ENCODE data around the gene THADA. TPM values are rescaled to one million over a fixed set of nuclear protein-coding genes. Genes with fewer than 3 reads are reported as not detected.
"Not testable (repeated sequence)": the region's sequence is repeated elsewhere in the genome, so short reads cannot be mapped to it uniquely, and the experiment has no call there.

THADA gene
- total RNA-seq, 2 donors from 2014 or later, result 39.5 to 46.3 TPM

DNA sequence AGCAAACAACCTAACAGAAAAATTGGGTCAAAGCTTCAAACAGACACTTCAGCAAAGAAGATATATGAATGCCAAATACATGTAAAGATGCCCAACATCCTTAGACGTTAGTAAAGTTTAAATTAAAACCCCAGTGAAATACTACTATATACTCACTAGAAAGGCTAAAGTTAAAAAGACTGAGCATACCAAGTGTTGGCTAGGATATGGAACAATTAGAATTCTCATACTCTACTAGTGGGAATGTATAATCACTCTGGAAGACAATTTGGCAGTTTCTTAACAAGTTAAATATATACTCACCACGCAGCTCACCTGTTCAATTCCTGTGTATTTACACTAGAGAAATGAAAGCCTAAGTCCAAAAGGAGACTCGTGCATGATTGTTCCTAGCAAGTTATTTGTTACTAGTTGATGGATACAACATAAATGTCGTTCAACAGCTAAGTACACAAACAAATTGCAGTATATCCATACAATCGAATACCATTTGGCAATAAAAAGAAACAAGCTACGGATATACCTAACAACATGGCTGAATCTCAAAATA is 185.7 kb downstream of the THADA start:
- no peak overlapping the region for H3K27ac Mint-ChIP-seq
- no peaks in the 10 kb centered on the region for H3K9me3 Mint-ChIP-seq
- no peaks in the 10 kb centered on the region for H3K27me3 Mint-ChIP-seq (ENCODE audit: low read depth)
- no peak overlapping the region for H3K4me3 Mint-ChIP-seq
- DNase-seq (no peak), ATAC-seq (replicated peaks in 1 of 2) (no peak)
- no peaks in the 10 kb centered on the region for H3K36me3 Mint-ChIP-seq (ENCODE audit: insufficient read depth in 2 of 2)
- H3K4me1 Mint-ChIP-seq (ENCODE audit: low read depth), result peaks cover 4% of the 10 kb centered on the region

DNA sequence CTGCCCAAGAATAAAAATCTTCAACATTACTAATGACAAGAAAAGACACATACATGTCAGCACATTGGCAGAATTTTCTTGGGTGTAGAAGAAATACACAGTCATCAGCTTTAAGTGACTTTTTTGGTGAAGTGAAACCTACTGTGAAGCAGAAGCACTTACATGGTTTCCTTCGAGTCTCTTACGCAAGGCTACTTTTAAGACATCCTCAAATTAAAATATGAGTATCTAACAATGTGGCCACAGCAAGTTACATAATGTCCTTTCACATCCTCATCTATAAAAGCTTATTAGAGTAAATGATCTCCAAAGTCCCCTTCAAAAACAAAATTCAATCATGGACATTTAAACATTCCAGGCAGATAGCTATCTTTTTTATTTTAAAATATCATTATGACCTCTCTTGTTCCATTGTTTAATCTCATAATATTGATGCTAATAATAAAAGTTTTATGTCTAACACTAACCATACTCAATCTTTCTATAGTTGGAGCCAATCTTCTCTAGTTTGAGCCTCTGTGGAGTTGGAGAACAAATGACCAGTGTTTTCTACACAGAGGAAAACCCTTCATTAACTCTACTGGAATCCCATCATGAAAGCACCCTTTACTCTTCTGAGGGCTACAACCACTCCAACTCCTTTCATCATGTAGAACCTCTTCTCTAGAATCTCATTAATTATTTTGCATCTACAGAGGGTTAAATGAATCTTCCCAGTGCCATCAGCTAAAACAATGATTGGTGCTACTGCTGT is 187.3 kb downstream of the THADA start:
- Mint-ChIP-seq H3K36me3 (ENCODE audit: insufficient read depth in 2 of 2) (no peaks in the 10 kb centered on the region), H3K9me3 (no peaks in the 10 kb centered on the region), H3K27ac (no peak overlapping the region), H3K4me1 (ENCODE audit: low read depth) (peaks cover 15% of the 10 kb centered on the region), H3K4me3 (no peak overlapping the region), H3K27me3 (ENCODE audit: low read depth) (no peaks in the 10 kb centered on the region)
- DNase-seq, result no peak
- no peak for ATAC-seq (replicated peaks in 1 of 2)

DNA sequence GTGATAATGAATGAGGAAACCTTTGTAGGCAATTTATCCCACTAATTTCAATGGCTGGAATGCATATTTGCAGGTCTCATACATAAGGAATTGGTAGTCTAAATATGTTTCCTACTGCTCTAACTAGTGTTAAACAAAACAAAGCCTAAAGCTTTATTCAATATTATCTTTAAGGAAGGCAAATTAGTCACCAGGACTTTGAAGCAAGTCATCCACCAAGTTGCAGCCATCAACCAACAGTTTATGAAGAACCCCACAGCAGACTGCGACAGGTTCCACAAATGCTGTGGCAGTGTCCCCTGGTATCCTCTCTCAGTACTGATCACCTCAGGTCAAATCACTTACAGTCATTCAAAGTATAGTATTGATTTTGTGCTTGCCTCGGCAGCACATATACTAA is 187.9 kb downstream of the THADA start:
- H3K27me3 Mint-ChIP-seq (ENCODE audit: low read depth), result no peaks in the 10 kb centered on the region
- no peaks in the 10 kb centered on the region for H3K9me3 Mint-ChIP-seq
- ATAC-seq (replicated peaks in 1 of 2) (no peak), DNase-seq (no peak)
- no peak overlapping the region for H3K4me3 Mint-ChIP-seq
- no peak overlapping the region for H3K27ac Mint-ChIP-seq
- H3K36me3 Mint-ChIP-seq (ENCODE audit: insufficient read depth in 2 of 2), result no peaks in the 10 kb centered on the region
- H3K4me1 Mint-ChIP-seq (ENCODE audit: low read depth), result peaks cover 20% of the 10 kb centered on the region

DNA sequence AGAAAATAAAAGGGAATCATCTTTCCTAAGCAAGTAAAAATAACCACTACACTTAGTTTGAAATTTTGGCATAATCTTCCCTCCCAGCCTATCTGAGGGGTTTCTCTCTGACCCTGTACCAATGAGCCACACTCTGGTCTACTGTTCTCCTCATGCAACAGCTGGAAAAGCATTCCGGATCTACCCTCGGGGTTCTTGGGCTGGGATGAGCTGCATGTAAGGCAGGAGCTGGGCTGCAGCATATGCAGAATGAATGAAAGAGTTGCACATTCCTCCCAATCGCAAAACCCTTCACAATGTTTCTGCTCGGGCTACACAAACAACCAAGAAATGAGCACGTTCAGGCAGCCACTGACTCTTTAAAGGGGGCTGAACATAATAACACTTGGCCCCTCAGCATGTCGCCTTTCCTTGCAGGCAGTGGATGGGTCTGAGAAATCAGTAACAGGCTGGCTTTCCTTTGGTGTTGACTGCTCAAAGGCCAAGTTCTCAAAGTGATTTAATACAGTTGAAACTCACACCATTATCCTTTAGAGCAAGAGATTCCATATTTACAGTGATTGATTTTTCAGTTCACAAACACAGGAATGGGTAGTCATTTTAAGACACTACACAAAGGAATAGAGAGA is 189.1 kb downstream of the THADA start:
- no peaks in the 10 kb centered on the region for H3K9me3 Mint-ChIP-seq
- no peaks in the 10 kb centered on the region for H3K36me3 Mint-ChIP-seq (ENCODE audit: insufficient read depth in 2 of 2)
- no peak overlapping the region for H3K27ac Mint-ChIP-seq
- no peaks in the 10 kb centered on the region for H3K27me3 Mint-ChIP-seq (ENCODE audit: low read depth)
- peaks cover 32% of the 10 kb centered on the region for H3K4me1 Mint-ChIP-seq (ENCODE audit: low read depth)
- ATAC-seq (replicated peaks in 1 of 2) (no peak), DNase-seq (no peak)
- no peak overlapping the region for H3K4me3 Mint-ChIP-seq

DNA sequence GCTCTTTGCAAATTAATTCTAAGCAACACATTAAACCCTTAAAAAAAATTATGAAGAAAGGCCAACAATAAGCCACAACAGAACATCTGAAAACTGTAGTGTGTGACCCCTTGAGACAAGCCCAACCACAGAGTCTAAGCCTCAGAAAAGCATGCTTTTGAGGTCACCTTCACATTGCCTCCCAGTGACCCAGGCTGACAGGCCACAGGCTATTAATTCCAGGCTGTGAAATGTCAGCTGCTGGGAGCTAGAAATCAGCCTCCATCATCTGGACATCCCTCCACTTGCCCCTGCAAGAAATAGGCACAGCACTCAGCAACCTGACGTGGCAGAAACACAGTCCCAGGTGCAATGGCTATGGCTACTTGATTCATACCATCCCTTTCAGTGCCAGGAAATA is 190.0 kb downstream of the THADA start:
- no peaks in the 10 kb centered on the region for H3K9me3 Mint-ChIP-seq
- peaks cover 41% of the 10 kb centered on the region for H3K4me1 Mint-ChIP-seq (ENCODE audit: low read depth)
- H3K36me3 Mint-ChIP-seq (ENCODE audit: insufficient read depth in 2 of 2), result no peaks in the 10 kb centered on the region
- ATAC-seq (replicated peaks in 1 of 2) (no peak), DNase-seq (no peak)
- no peaks in the 10 kb centered on the region for H3K27me3 Mint-ChIP-seq (ENCODE audit: low read depth)
- no peak overlapping the region for H3K4me3 Mint-ChIP-seq
- H3K27ac Mint-ChIP-seq, result no peak overlapping the region

DNA sequence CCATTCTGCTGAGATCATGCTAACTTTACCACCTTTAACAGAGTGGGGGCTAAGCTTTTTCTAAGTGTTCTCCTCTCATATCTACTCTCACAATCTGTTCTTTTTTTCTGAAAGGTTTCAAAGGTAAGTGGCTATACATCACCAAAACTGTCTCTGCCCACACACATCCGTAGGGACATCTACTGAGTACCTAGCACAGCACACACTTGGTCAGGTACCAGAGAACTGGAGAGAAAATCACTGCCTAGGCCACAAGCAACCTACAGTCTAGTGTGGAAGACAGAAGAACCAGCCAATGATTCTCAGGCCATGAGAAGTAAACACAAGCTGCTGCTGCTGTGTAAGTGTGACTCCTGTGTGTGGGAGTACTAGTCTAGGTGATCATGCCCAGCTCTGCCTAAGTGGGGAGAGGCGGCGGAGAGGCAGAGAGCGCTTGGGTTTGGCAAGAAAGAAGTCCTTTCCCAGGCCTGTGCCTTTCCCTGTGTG is 193.3 kb downstream of the THADA start:
- ATAC-seq (replicated peaks in 1 of 2) (peak; percentile 67 to 68), DNase-seq (peak in 1 of 2 donors; percentile 18)
- Mint-ChIP-seq H3K27me3 (ENCODE audit: low read depth) (no peaks in the 10 kb centered on the region), H3K4me1 (ENCODE audit: low read depth) (peaks cover 38% of the 10 kb centered on the region), H3K27ac (no peak overlapping the region), H3K4me3 (peak overlapping the region; percentile 33 to 56), H3K9me3 (no peaks in the 10 kb centered on the region), H3K36me3 (ENCODE audit: insufficient read depth in 2 of 2) (peaks cover 3 to 5% of the 10 kb centered on the region in 2 donors)

DNA sequence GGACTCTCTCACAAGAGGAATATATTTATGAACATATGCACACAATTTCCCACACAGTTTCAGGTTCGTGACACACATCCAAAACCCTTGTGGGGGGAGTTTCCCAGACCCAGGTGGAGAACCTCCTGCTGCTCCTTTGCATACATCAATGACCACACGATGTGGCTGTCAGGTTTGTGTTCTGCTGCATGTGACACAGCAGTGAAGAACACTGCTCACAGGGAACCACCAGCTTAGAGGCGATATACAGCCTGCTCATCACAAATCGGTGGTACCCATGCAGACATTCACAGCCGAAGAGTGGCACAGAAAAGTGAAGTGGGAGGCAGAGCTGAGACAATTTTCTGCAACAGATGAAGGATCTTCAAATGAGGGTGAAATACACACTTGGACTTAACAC is 193.8 kb downstream of the THADA start:
- Mint-ChIP-seq H3K27me3 (ENCODE audit: low read depth) (no peaks in the 10 kb centered on the region), H3K4me3 (peak overlapping the region; percentile 38 to 56), H3K36me3 (ENCODE audit: insufficient read depth in 2 of 2) (peaks cover 4 to 8% of the 10 kb centered on the region in 2 donors), H3K4me1 (ENCODE audit: low read depth) (peaks cover 38% of the 10 kb centered on the region), H3K27ac (no peak overlapping the region), H3K9me3 (no peaks in the 10 kb centered on the region)
- ATAC-seq (replicated peaks in 1 of 2) (peak; percentile 92 to 93), DNase-seq (peak; percentile 47 to 64)

DNA sequence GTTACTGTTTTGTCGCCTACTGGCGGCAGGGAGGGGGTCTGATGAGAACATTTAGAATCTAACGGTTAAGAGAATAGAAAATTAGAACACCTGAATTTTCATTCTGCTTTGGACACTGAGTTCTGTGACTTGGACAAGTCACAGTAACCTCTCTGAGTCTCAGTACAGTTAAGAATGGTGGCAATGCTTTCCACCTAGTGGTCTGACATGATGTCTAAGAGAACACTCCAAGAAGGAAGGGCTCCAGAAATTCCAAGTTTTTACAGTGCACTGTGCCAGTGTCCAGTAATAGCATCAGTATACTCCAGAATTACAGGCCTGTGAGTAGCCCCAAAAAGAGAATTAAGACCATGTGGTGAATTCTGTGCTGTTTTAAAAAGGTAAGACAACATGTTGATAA is 195.3 kb downstream of the THADA start:
- Mint-ChIP-seq H3K4me1 (ENCODE audit: low read depth) (peaks cover 38% of the 10 kb centered on the region), H3K4me3 (no peak overlapping the region), H3K9me3 (no peaks in the 10 kb centered on the region), H3K27me3 (ENCODE audit: low read depth) (no peaks in the 10 kb centered on the region), H3K27ac (no peak overlapping the region), H3K36me3 (ENCODE audit: insufficient read depth in 2 of 2) (peaks cover 4 to 10% of the 10 kb centered on the region in 2 donors)
- no peak for DNase-seq
- no peak for ATAC-seq (replicated peaks in 1 of 2)

DNA sequence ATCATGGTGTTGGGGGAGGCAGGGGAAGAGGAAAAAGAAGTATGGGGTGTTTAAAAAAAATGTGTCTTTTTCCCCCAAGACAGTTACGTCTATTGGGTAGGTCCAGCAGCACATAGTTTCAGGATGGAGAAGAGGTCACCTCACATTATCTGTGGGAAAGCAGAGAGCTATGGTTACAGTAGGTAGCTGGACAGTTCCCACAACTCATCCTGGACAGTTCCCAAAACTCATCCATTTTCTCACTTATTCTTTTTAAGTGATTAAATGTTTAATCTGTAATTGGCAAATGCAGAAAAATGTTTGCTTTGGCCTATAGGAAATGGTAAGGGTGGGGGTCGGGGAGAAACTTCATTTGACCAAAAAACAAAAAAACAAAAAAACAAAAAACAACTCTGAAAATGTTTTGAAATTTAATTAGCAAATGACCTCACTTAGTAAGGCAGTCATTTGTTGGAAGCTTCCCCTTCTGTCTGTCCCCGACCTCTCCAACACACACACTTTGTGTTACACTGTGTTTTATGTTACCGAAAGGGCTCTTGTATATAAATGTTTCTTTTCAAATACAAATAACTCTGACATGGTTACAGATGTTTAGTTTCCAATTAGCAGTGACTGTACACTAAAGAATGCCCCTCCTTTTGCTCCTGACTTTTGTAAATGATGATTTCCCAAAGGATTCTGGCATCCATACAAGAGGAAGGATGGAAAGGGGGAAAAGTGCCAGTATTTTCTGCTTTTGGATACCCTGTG is 196.1 kb downstream of the THADA start:
- H3K9me3 Mint-ChIP-seq, result no peaks in the 10 kb centered on the region
- ATAC-seq (replicated peaks in 1 of 2) (no peak), DNase-seq (no peak)
- no peaks in the 10 kb centered on the region for H3K27me3 Mint-ChIP-seq (ENCODE audit: low read depth)
- peaks cover 38% of the 10 kb centered on the region for H3K4me1 Mint-ChIP-seq (ENCODE audit: low read depth)
- H3K4me3 Mint-ChIP-seq, result no peak overlapping the region
- H3K27ac Mint-ChIP-seq, result no peak overlapping the region
- H3K36me3 Mint-ChIP-seq (ENCODE audit: insufficient read depth in 2 of 2), result peaks cover 4 to 10% of the 10 kb centered on the region in 2 donors

GRCh38 chr2:43399098-43399497 is 196.7 kb downstream of the THADA start:
- peaks cover 4 to 10% of the 10 kb centered on the region in 2 donors for H3K36me3 Mint-ChIP-seq (ENCODE audit: insufficient read depth in 2 of 2)
- H3K9me3 Mint-ChIP-seq, result no peaks in the 10 kb centered on the region
- H3K4me1 Mint-ChIP-seq (ENCODE audit: low read depth), result peaks cover 32% of the 10 kb centered on the region
- no peak overlapping the region for H3K4me3 Mint-ChIP-seq
- no peak for ATAC-seq (replicated peaks in 1 of 2)
- no peak overlapping the region for H3K27ac Mint-ChIP-seq
- H3K27me3 Mint-ChIP-seq (ENCODE audit: low read depth), result no peaks in the 10 kb centered on the region
- no peak for DNase-seq

GRCh38 chr2:43397821-43398220 is 198.0 kb downstream of the THADA start:
- ATAC-seq (replicated peaks in 1 of 2) (no peak), DNase-seq (no peak)
- Mint-ChIP-seq H3K9me3 (no peaks in the 10 kb centered on the region), H3K36me3 (ENCODE audit: insufficient read depth in 2 of 2) (peaks cover 4 to 11% of the 10 kb centered on the region in 2 donors), H3K4me1 (ENCODE audit: low read depth) (peaks cover 21% of the 10 kb centered on the region), H3K27ac (no peak overlapping the region), H3K27me3 (ENCODE audit: low read depth) (no peaks in the 10 kb centered on the region), H3K4me3 (no peak overlapping the region)

DNA sequence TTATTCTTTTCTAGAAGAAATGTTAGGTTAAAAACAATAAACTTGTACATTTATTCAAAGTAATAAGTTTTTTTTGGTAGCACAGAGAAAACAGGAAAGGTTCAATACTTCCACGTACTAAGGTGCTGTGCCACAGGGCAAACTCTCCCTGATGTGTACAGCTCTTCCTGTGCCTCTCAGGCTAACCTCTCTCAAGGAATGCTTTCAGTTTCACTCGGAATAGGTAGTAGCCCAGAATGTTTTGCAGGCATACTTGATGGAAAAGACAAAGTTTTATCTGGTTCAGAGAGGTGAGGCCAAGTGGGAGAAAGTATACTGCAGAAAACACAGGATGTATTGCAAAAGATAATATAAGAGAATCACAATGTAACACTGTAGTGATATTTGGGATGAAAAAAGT is 198.4 kb downstream of the THADA start:
- ATAC-seq (replicated peaks in 1 of 2) (no peak), DNase-seq (no peak)
- Mint-ChIP-seq H3K27ac (peak overlapping the region; percentile 4), H3K4me3 (no peak overlapping the region), H3K9me3 (no peaks in the 10 kb centered on the region), H3K36me3 (ENCODE audit: insufficient read depth in 2 of 2) (peaks cover 4 to 14% of the 10 kb centered on the region in 2 donors), H3K4me1 (ENCODE audit: low read depth) (peaks cover 17% of the 10 kb centered on the region), H3K27me3 (ENCODE audit: low read depth) (no peaks in the 10 kb centered on the region)

DNA sequence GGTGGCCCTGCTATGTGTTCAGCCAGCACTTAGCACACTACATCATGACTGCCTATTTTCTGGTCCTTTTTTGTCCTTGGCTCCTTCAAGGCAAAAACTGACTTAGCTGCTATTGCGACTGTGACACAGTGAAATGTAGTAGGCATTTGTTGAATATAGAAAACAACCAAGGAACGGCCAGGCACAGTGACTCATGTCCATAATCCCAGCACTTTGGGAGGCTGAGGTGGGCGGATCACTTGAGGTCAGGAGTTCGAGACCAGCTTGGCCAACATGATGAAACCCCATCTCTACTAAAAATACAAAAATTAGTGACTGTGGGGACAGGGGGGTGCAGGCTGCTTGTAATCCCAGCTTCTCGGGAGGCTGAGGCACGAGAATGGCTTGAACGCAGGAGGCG is 199.5 kb downstream of the THADA start:
- H3K4me3 Mint-ChIP-seq, DNase-seq: not testable (repeated sequence)

More for the DNA sequence above, 199.5 kb downstream of the THADA start:
- not testable (repeated sequence) for H3K27me3 Mint-ChIP-seq (ENCODE audit: low read depth); H3K4me1 Mint-ChIP-seq (ENCODE audit: low read depth); H3K9me3 Mint-ChIP-seq; ATAC-seq (replicated peaks in 1 of 2); H3K27ac Mint-ChIP-seq
- H3K36me3 Mint-ChIP-seq (ENCODE audit: insufficient read depth in 2 of 2), result peaks cover 4 to 15% of the 10 kb centered on the region in 2 donors

All from activated T-cell treated with anti-CD3 and anti-CD28 coated beads, Interleukin-2, amount 50 U/mL, for 72 hours (primary cell).